Neural crest cell (in vitro differentiated cells): ENCODE results near the gene TYK2. TPM values are rescaled to one million over a fixed set of nuclear protein-coding genes. Genes with fewer than 3 reads are reported as not detected.
"Not testable (repeated sequence)": the region's sequence is repeated elsewhere in the genome, so short reads cannot be mapped to it uniquely, and the experiment has no call there.

Experiments
- DNase-seq: peaks from one replicate; pipeline ENCODE4 v3.0.0; 2021; ENCODE audit warnings: low read depth, mixed read lengths, low spot score
- H3K27ac Mint-ChIP-seq: one replicate; pipeline ENCODE4 v1.8.0; 2021; ENCODE audit warnings: mild to moderate bottlenecking, mixed read lengths; ENCODE audit not compliant: unreplicated experiment
- H3K27me3 Mint-ChIP-seq: 2 replicates; pipeline ENCODE4 v1.8.0; 2021; ENCODE audit warnings: low read depth, mild to moderate bottlenecking, mixed read lengths
- H3K36me3 Mint-ChIP-seq: 2 replicates; pipeline ENCODE4 v1.8.0; 2021; ENCODE audit warnings: low read depth, mild to moderate bottlenecking, mixed read lengths
- H3K4me1 Mint-ChIP-seq: 2 replicates; pipeline ENCODE4 v1.8.0; 2021; ENCODE audit warnings: mixed read lengths
- H3K4me3 Mint-ChIP-seq: one replicate; pipeline ENCODE4 v1.8.0; 2021; ENCODE audit warnings: mild to moderate bottlenecking, mixed read lengths
- H3K9me3 Mint-ChIP-seq: 2 replicates; pipeline ENCODE4 v1.8.0; 2021; ENCODE audit warnings: mixed read lengths
- CTCF ChIP-seq: fragments of 200-600 bp; sonication (generic); conservative IDR thresholded peaks from 2 replicates; pipeline ENCODE4 v1.5.0; 2021; ENCODE audit warnings: antibody characterized with exemption, mild to moderate bottlenecking
- total RNA-seq: library from RNA; stranded (reverse); gene quantifications from 2 replicates; pipeline ENCODE4 v1.2.1, GENCODE V29; 2021

The TYK2 gene
- total RNA-seq, 1 donor from 2014 or later: 103 TPM

- H3K27ac Mint-ChIP-seq: peak overlapping the region; percentile 67
- no peaks in the 10 kb centered on the region for H3K36me3 Mint-ChIP-seq
- no peak for DNase-seq
- H3K9me3 Mint-ChIP-seq: no peaks in the 10 kb centered on the region
- H3K4me3 Mint-ChIP-seq: peak overlapping the region; percentile 98
- TF ChIP-seq CTCF: no peak
- H3K27me3 Mint-ChIP-seq: peaks cover 44% of the 10 kb centered on the region
- peaks cover 34% of the 10 kb centered on the region for H3K4me1 Mint-ChIP-seq
These were observed 24.8 kb upstream of the TYK2 start for GRCh38 chr19:10404888-10405820.

- Mint-ChIP-seq H3K9me3 (no peaks in the 10 kb centered on the region), H3K4me1 (peaks cover 31% of the 10 kb centered on the region), H3K36me3 (no peaks in the 10 kb centered on the region), H3K27ac (peak within 1 kb of the TSS; percentile 98), H3K4me3 (peak within 1 kb of the TSS; percentile 98), H3K27me3 (peaks cover 37% of the 10 kb centered on the region)
- DNase-seq: peak; percentile 98
- TF ChIP-seq CTCF: no peak
These were observed 23.0 kb upstream of the TYK2 start, which contains the start of gene CDC37 for GRCh38 chr19:10403137-10404021. Gene CDC37, minus strand, starts transcription at chr19:10403542. Its CDS starts 63 bp downstream, at chr19:10403479.

- DNase-seq: no peak
- H3K27me3 Mint-ChIP-seq: peaks cover 30% of the 10 kb centered on the region
- TF ChIP-seq CTCF: no peak
- H3K36me3 Mint-ChIP-seq: no peaks in the 10 kb centered on the region
- peaks cover 30% of the 10 kb centered on the region for H3K4me1 Mint-ChIP-seq
- H3K9me3 Mint-ChIP-seq: no peaks in the 10 kb centered on the region
- peak overlapping the region; percentile 98 for H3K4me3 Mint-ChIP-seq
- H3K27ac Mint-ChIP-seq: peak overlapping the region; percentile 98
These were observed 22.2 kb upstream of the TYK2 start for GRCh38 chr19:10402441-10403038.

GRCh38 chr19:10399878-10400277, 19.5 kb upstream of the TYK2 start:
- no peak for TF ChIP-seq CTCF
- peaks cover 7% of the 10 kb centered on the region for H3K27me3 Mint-ChIP-seq
- no peak for DNase-seq
- no peak overlapping the region for H3K27ac Mint-ChIP-seq
- H3K4me1 Mint-ChIP-seq: peaks cover 26% of the 10 kb centered on the region
- no peaks in the 10 kb centered on the region for H3K9me3 Mint-ChIP-seq
- H3K4me3 Mint-ChIP-seq: peak overlapping the region; percentile 59
- H3K36me3 Mint-ChIP-seq: no peaks in the 10 kb centered on the region

GRCh38 chr19:10399340-10399739, 19.0 kb upstream of the TYK2 start:
- DNase-seq, H3K27me3 Mint-ChIP-seq, H3K9me3 Mint-ChIP-seq, H3K27ac Mint-ChIP-seq, H3K36me3 Mint-ChIP-seq: not testable (repeated sequence)
- peaks cover 22% of the 10 kb centered on the region for H3K4me1 Mint-ChIP-seq
- peak overlapping the region; percentile 19 for H3K4me3 Mint-ChIP-seq
